GM19467 (cell line): Measurements from ENCODE around the gene STK10.

Source experiments
- ATAC-seq: cut with Tn5 transposase; IDR thresholded peaks from one replicate; pipeline ENCODE4 v1.9.1; 2021; ENCODE audit warnings: mild to moderate bottlenecking, moderate library complexity; ENCODE audit not compliant: unreplicated experiment

Gene STK10

DNA sequence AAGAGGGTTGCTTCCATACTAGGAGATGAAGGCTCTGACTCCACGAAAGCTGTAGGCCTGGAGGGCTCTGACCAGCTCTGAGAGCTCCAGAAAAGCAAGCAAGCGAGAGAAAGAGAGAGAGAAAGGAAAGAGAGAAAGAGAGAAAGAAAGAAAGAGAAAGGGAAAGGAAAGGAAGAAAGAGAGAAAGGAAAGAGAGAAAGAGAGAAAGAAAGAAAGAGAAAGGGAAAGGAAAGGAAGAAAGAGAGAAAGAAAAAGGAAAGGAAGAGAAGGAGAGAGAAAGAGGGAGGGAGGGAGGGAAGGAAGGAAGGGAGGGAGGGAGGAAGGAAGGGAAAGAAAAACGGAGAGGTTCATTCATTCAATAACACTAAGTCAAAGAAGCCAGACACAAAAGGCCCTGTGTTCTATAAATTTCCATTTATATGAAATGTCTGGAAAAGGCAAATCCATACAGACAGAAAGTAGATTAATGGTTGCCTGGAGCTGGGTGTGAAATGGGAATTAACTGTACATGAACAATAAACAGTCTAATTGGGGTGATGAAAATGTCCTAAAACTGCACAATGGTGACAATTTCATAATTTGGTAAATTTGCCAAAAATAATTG, 1.8 kb upstream of the STK10 start:
- no peak for ATAC-seq

GRCh38 chr5:172188893-172189692, 1.1 kb upstream of the STK10 start:
- no peak for ATAC-seq

GRCh38 chr5:172187118-172188032, 649 bp downstream of the STK10 start:
- ATAC-seq = peak; percentile 11

DNA sequence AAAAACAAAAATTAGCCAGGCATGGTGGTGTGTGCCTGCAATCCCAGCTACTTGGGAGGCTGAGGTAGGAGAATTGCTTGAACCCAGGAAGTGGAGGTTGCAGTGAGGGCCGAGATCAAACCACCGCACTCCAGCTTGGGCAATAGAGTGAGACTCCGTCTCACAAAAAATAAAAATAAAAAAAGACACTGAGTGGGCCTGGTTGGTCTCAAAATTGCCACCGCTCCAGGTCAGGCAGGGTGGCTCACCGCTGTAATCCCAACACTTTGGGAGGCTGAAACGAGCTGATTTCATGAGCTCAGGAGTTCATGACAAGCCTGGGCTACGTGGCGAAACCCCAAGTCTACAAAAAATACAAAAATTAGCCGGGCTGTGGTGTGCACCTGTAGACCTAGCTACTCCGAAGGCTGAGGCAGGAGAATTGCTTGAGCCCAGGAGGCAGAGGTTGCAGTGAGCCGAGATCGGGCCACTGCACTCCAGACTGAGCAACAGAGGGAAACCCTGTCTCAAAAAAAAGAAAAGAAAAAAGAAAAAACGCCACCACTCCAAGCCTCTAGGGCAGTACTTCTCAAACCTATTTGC, 1.8 kb downstream of the STK10 start:
- ATAC-seq = no peak

GRCh38 chr5:172185096-172185461, 2.9 kb downstream of the STK10 start:
- ATAC-seq = no peak

DNA sequence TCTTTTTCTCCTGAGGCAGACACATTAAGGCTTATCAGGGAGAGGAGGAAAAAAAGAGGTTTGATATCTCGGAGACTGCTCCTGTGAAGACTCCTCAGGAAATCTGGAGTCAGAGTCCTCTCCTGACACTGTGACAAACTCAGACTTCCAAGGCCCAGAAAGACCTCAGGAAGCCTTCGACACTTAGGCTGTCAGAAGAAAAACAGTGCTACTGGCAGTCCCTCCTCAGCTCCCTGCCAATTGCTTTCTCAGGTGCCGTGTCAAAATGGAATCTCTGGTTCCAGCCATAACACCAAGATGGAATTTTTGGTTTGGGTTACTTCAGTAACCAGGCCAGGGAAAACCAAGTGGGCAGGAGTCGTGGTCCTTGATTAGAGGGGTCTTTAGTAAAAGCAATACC, 4.1 kb downstream of the STK10 start:
- no peak for ATAC-seq

- no peak for ATAC-seq
Observed at GRCh38 chr5:172182291-172182690, 5.7 kb downstream of the STK10 start.

DNA sequence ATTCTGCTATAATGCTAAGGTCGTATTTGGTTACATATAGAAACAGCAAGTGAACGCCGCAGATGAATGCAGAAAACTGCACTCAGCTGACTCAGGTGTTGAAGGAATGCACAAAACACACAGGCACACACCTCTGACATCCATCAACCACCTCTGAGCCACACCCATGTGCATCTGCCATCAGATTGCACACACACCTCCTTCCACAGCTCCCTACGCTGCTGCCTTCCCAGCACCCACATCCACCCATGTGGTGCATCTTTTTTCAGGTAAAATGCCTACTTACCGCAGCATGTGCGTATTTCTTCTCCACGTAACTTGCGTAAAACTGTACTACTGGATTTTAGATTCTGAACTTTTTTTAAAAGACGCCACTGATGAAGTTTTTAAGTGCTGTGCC, 7.1 kb downstream of the STK10 start:
- no peak for ATAC-seq

GRCh38 chr5:172178991-172179989, 8.7 kb downstream of the STK10 start:
- ATAC-seq = peak; percentile 28

- ATAC-seq = no peak
Observed at GRCh38 chr5:172178301-172178987, 9.6 kb downstream of the STK10 start.

GRCh38 chr5:172177176-172177575, 10.8 kb downstream of the STK10 start:
- no peak for ATAC-seq

- peak; percentile 48 for ATAC-seq
Observed at GRCh38 chr5:172175263-172175719, 12.7 kb downstream of the STK10 start.

DNA sequence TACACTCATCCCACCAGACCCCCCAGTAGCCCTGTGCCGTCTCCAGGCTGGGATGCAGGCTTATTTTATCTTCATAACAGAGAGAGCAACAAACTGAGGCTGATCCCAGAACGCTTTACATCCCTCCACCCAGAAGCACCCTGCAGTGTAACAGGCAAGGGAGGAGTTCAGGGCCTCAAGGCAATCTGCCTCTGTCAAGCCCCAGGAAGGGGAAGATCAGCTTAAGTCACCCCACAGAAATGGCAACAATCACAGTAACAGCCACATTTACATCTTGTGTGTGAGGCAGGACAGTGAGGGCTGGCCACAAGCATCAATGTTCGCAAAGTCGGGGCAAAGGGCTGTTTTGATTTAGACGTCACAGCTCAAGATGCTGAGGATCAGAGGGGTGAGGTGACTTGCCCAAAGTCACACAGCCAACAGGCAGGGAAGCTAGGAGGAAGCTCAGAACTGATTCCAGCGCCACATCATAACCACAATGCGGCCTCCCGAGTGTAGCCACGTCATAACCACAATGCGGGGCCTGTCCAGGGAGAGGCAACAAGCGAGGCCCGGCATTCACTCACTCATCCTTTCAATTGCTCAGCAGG, 14.4 kb downstream of the STK10 start:
- ATAC-seq = no peak

GRCh38 chr5:172172912-172173563, 15.0 kb downstream of the STK10 start:
- no peak for ATAC-seq

- ATAC-seq = no peak
Observed at GRCh38 chr5:172171118-172171517, 16.9 kb downstream of the STK10 start.

GRCh38 chr5:172170251-172170701, 17.7 kb downstream of the STK10 start:
- no peak for ATAC-seq

DNA sequence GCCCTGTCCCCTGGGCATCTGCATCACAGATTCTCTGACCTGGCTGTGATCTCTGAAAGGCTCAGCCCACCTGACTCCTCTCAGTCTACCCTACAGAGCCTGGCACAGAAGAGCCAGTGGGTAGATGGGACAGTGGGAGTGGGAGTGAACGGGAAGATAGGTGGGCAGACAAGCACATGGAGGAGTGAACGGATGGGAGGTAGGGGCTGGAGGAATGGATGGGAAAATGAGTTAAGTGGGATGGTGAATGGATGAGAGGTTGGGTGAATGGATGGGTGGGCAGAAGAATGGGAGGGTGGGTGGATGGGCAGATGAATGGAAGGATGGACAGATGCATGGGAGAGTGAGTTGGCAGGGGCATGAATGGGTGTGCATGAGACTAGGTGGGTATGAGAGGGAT, 18.8 kb downstream of the STK10 start:
- ATAC-seq = no peak

DNA sequence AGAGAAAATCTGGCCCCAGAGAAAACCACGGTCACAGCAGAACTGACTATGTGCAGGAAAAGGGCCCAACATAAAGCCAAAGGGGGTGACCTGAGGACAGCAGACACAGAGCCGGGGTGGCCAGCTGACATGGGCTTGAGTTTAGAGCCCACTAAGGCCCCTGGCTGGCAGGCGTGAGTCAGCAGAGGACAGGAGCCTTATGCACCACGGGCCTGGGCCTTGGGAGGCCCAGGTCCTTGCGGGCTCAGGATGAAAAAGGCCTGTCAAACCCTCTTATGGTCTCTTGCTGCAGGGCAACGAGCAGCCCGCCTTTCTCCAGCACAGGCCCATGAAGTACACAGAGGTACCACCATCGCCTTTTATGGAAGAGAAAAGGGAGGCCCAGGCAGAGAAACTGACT, 19.7 kb downstream of the STK10 start:
- no peak for ATAC-seq
